HG03460 (cell line): Measurements from ENCODE around the gene BRDT.

Experiments
- ATAC-seq: cut with Tn5 transposase; IDR thresholded peaks from one replicate; pipeline ENCODE4 v1.9.1; 2021; ENCODE audit not compliant: unreplicated experiment

The BRDT gene

DNA sequence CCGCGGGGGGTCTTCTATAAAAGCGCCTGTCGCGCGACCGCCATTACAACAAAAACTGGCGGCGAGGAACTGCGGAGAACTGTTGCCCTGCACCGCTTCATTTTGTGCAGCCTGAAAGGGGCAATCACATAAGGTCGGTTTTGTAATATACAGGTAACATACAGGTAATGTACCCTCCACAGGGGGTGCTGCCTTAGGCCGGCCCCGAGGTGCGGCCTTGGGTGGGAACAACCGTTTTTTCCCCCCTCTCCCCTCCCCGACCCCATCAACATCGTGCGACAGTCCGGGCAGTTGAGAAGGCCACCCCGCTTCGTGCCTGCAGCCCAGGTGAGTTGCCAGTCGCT is at the start of gene BRDT:
Gene BRDT, plus strand, starts transcription at position 46 of the 344 bp plus-strand sequence. CDS start 13,354 bp downstream, outside the sequence.
- no peak for ATAC-seq

DNA sequence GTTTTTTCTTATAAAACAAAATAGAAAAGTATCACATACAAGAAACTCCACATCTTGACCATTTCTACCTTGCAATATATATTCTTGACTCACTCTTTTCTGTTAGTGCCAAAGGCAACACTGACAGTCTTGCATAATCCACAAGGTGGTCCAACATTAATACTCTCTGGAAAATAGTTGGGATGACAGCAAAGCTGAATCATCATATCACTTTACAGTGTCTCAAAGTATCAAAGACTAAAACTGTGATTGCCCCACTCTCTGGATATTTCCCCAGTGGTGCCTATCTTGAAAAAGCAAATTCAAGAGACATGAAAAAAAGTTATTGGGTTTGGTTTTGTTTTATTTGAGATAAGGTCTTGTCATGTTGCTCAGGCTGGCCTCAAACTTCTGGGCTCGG is 48.6 kb upstream of the BRDT start:
- ATAC-seq: no peak

DNA sequence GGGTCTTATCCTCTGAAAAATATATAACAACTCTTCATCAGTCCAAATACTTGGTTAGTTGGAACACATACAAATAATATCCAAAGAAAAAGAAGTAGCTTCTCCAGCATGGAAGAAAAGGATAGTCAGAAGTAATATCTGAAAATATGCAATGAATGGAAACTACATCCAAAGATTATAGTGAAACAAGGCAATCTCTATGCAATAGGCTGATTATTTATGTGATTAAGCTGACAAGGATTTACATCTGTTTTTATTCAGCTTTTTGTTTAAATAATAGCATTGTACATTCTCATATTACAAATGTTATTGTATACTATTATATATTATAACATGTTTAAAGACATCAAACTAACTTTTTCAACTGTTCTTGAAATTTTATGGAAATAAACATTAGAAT is 48.0 kb upstream of the BRDT start:
- no peak for ATAC-seq

GRCh38 chr1:91912266-91912665 is 36.9 kb upstream of the BRDT start:
- ATAC-seq: no peak

DNA sequence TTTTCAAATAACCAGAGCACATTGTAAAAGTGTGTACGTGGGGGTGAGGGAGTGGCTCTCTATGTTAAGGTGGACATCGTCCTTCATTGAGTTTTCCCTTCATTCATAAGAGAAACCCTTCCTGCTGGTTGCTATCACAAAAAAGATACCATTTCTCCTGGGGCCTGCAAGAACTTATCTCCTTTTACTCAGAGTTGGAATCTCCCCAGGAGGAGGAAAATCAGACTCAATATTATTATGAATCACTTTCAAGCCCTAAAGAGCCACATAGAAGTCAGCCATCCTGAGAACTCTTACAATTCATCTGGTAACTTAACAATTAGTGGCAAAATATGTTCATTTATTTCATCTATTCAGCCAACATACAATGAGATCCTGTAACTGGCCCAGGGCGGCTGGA is 36.2 kb upstream of the BRDT start:
- no peak for ATAC-seq

- ATAC-seq: no peak
These were observed 33.2 kb upstream of the BRDT start for GRCh38 chr1:91916046-91916445.

- no peak for ATAC-seq
These were observed 32.3 kb upstream of the BRDT start for GRCh38 chr1:91916811-91917460.

- no peak for ATAC-seq
These were observed 29.2 kb upstream of the BRDT start for GRCh38 chr1:91919962-91920361.

GRCh38 chr1:91924146-91924545 is 25.1 kb upstream of the BRDT start:
- ATAC-seq: no peak

GRCh38 chr1:91925644-91926435 is 23.4 kb upstream of the BRDT start:
- ATAC-seq: no peak

- ATAC-seq: no peak
These were observed 21.2 kb upstream of the BRDT start for GRCh38 chr1:91928026-91928425.

GRCh38 chr1:91929250-91929649 is 20.0 kb upstream of the BRDT start:
- no peak for ATAC-seq

DNA sequence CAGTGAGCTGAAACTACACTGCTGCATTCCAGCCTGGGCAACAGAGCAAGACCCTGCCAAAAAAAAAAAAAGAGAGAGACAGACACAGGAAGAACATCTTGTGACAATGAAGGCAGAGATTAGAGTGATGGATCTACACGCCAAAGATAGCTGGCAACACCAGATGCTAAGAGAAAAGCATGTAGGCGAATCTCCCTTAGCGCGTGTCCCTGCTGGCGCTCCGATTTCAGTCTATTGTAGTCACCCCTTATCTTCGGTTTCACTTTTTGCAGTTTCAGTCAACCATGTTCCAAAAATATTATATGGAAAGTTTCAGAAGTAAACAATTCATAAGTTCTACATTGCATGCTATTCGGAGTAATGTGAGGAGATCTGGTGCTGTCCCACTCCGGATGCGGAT is 11.6 kb upstream of the BRDT start:
- no peak for ATAC-seq

DNA sequence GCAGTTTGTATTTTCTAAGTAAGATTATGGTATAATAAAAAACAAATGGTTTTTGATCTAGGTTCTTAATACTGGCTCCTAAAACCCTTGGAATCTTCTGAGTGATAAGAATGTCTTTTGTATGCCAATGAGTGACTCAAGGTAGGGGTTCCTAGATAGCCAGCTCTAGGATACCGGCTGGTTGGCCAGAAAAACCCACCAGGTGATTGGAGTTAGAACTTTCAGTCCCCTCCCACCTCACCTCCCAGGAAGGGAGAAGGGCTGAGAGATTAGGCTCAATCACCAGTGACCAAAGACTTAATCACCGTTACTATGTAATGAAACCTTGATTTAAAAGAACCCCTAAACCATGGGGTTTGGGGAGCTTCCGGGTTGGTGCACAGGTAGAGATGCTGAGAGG is 8.7 kb upstream of the BRDT start:
- no peak for ATAC-seq

DNA sequence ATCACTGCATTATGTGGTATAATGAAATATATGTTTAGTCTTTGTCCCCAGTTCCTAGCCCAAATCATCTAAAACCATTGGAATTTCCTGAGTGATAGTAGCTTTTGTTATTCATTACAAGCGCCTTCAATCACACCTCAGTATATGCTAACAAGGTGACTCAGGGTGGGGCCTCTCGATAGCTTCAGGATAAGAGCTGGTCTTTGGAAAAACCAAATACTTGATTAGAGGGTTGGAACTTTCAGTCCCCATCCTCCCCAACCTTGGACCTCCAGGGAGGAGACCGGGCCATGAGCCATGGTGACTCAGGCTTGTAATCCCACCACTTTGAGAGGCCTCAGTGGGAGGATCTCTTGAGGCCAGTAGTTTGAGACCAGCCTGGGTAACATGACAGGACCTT is 5.1 kb upstream of the BRDT start:
- no peak for ATAC-seq

- ATAC-seq: no peak
These were observed 1.1 kb upstream of the BRDT start for GRCh38 chr1:91948097-91948496.

DNA sequence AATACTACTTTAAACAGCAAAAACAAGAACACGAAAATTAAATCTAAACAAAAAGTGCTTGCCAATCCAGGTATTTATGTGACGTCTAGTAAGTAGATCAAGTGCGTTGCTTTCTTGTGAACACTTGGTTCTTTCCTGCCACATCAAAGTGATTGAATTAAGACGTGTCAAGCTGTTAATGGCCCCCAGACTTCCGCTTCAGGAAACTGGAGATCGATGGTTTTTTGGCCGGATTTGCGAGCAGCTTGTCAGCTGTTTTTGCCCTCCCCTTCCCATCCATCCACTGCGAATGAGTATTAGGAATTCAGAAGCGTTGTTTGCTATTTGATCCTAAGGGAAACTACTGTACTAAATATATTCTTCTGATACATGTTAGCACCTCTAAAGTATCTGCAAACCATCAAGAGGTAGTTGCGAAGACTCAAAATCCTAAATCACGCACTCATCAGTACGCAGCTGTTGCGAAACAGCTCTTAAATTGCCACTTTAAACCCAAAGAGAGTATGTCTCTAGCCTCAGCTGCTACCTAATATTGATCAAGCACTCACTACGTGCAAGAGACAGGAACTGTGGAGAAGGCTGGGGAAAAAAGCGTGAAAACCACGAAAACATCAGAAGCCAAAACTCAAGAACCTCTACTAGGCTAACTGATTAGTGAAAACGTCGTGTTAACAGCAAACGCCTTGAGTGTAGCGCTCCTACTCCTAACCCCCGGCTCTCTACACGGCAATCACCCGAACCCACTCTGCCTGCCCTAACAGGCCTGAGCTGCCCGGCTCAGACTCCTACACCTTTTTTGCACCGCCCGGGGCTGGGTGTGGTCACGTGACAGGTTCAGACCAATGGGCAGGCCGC is 473 bp upstream of the BRDT start:
- ATAC-seq: no peak

- no peak for ATAC-seq
These were observed 3.0 kb downstream of the BRDT start for GRCh38 chr1:91952187-91952586.

- ATAC-seq: no peak
These were observed 9.7 kb downstream of the BRDT start for GRCh38 chr1:91958926-91959325.

GRCh38 chr1:91968334-91968733 is 19.1 kb downstream of the BRDT start:
- no peak for ATAC-seq

GRCh38 chr1:91979383-91979782 is 30.2 kb downstream of the BRDT start:
- ATAC-seq: no peak

DNA sequence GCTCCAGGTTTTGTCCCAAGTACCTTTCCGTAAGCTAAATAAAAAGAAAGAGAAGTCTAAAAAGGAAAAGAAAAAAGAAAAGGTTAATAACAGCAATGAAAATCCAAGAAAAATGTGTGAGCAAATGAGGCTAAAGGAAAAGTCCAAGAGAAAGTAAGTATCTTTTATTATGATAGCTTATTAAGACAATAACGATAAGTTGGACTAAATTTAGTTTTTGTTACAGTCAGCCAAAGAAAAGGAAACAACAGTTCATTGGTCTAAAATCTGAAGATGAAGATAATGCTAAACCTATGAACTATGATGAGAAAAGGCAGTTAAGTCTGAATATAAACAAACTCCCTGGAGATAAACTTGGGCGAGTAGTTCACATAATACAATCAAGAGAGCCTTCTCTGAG is 31.5 kb downstream of the BRDT start:
- no peak for ATAC-seq
